Inferior parietal cortex (tissue), 1 donor: ENCODE results near the gene PMS2.
"Not testable (repeated sequence)": the region's sequence is repeated elsewhere in the genome, so short reads cannot be mapped to it uniquely, and the experiment has no call there.

ENCODE experiments used
- DNase-seq: peaks from one replicate; pipeline ENCODE4 v3.0.0-alpha.2; 2016; ENCODE audit errors: extremely low spot score

PMS2 gene

DNA sequence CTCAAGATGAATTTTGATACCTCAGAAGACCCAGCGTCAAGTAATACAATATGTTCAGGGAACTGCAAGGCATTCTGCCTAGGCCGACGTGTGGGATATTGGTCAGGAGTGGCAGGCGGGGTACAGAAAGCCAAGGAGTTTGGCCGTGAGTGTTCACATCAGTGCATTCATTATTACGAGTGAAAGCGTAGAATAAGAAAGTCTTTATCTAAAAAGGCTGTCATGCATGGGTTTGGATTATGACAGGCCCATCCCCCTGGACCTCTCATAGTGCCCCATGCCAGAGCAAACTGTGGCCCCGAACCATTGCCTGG lies 7.8 kb upstream of the PMS2 start:
- DNase-seq, result no peak

GRCh38 chr7:6015917-6016652 lies 7.2 kb upstream of the PMS2 start:
- DNase-seq, result no peak

DNA sequence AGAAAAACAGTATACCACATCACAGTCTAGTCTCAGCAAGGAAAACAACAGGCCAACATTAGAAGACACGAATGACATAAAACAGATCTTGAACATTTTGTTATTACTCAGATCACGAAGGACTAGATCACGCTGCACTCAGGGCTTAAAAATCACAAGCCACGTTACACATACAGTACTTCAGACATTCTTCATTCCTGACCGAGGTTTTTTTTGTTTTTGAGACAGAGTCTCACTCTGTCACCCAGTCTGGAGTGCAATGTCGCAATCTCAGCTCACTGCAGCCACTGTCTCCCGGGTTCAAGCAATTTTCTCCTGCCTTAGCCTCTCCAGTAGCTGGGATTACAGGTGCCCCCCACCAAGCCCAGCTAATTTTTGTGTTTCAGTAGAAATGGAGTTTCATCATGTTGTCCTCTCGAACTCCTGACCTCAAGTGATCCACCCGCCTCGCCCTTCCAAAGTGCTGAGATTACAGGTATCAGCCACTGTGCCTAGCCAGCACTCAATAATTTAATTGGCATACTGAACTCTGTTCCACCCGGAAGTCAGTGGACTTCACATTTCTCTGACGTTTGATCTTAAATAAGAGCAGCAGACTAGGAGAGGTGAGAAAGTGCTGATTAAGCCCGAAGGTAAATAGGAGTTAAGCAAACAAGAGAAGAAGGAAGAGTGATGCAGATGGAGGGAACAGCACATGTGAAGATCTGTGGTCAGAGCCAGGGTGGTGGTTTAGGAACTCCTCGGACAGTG lies 3.7 kb upstream of the PMS2 start:
- no peak for DNase-seq

DNA sequence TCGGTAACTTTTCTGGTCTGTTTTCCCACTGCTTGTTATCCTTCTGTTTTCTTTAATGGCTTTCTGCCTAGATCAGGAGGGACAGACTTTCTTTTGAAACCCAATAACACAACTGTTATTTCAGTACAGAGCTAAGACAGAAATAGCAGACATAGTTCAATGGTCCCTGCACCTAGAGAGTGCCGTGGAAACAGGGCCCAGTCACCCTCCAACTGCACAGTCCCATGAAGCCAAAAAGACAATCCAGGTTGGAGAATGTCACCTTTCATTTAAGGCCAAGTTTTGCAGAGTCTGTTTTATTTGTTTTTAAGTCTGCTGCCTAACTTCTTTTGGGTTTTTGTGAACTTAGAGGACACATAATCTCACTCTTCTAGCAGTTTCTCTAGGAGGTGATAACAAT lies 2.7 kb upstream of the PMS2 start:
- no peak for DNase-seq

DNA sequence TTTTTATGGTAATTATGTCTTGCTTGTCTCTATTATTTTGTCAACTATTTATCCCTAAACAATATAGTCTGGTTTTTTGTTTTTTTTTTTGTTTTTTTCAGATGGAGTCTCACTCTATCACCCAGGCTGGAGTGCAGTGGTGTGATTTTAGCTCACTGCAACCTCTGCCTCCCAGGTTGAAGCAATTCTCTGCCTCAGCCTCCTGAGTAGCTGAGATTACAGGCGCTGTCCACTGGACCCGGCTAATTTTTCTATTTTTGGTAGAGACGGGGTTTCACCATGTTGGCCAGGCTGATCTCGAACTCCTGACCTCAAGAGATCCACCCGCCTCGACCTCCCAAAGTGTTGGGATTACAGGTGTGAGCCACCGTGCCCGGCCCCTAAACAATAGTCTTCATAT lies 1.5 kb upstream of the PMS2 start:
- not testable (repeated sequence) for DNase-seq

DNA sequence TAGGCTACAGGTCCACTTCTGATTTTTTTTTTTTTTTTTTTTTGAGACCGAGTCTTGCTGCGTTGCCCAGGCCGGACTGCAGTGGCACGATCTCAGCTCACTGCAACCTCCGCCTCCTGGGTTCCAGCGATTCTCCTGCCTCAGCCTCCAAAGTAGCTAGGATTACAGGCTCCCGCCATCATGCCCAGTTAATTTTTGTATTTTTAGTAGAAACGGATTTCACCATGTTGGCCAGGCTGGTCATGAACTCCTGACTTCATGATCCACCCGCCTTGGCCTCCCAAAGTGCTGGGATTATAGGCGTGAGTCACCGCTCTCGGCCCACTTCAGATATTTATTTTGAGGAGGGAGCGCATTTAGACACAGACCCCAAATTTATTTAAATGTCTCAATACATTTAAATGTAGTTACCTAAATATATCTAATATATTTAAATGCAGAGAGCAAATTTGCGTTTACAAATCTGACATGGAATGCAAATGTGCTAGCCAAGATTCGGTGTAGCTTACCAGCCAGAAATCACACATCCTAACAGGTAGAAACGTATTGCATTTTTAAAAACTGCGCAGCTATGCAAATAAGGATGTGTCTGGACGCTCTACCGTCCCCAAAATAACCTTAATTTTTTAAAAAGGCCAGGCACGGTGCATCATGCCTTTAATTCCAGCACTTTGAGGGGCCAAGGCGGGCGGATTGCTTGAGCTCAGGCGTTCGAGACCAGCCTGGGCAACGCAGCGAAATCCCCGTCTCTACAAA lies 836 bp downstream of the PMS2 start:
- not testable (repeated sequence) for DNase-seq

DNA sequence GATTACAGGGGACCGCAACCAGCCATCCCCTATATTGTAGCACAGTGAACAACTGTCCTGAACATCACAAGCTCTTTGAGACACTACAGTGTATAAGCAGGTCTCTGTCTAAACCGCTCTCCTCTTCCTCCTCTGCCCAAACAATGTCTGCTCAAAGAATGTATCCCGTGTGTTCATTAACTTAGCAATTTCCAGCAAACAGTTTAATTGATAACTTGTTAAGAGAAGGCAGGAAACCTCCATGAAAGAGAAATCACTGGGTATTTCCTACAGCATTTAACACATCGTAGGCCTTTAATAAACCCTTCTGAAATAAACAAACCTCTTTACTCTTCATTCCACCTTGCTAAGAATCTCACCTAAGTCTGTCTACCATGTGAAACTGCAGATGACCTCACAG lies 1.5 kb downstream of the PMS2 start:
- DNase-seq, result no peak

- peak; percentile 77 for DNase-seq
Observed at GRCh38 chr7:5997210-5997808, 11.5 kb downstream of the PMS2 start.

- not testable (repeated sequence) for DNase-seq
Observed at GRCh38 chr7:5987061-5987460, 21.8 kb downstream of the PMS2 start.

DNA sequence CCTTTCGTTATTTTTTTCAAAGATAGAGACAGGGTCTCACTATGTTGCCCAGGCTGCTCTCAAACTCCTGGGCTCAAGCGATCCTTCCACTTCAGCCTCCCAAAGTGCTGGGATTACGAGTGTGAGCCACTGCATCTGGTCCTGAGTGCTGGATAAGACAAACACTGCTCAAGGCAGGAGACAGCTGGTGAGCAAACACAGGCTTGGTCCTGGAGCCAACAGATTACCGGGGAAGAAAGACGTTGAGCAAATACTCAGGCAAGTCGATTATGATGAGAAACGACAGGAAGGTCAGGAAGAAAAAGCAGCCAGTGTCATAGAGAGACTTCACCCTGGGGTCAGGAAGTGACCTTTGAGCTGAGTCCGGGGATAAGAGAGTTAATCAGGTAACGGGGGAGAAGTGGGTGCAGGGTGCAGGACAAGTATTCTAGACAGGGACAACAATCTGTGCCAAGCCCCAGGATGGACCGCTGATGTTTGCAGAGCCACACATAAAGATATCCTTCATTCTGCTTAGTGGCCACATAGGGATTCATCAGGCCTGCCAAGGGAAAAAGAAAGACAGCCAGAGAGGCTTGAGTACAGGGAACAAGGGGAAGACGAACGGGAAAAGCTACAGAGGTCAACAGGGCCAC lies 29.1 kb downstream of the PMS2 start:
- not testable (repeated sequence) for DNase-seq

- DNase-seq, result not testable (repeated sequence)
Observed at GRCh38 chr7:5973580-5973979, 35.3 kb downstream of the PMS2 start.

- DNase-seq, result not testable (repeated sequence)
Observed at GRCh38 chr7:5970347-5970911, 38.4 kb downstream of the PMS2 start, which contains the start of gene RSPH10B. Gene RSPH10B (minus strand): TSS chr7:5970689. CDS start chr7:5967116, 3,573 bp downstream.

DNA sequence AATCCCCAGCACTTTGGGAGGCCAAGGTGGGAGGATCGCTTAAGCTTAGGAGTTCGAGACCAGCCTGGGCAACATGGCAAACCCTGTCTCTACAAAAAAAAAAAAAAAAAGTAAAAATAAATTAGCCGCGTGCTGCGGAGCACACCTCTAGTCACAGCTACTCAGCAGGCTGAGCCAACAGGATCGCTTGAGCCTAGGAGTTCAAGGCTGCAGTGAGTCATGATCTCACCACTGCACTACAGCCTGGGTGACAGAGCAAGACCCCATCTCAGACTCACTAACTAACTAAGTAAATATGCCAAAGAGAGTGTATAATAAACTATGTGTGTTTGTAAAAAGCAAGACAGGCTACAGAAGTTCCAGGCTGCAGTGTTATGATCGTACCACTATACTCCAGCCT lies 45.0 kb downstream of the PMS2 start:
- DNase-seq, result not testable (repeated sequence)

DNA sequence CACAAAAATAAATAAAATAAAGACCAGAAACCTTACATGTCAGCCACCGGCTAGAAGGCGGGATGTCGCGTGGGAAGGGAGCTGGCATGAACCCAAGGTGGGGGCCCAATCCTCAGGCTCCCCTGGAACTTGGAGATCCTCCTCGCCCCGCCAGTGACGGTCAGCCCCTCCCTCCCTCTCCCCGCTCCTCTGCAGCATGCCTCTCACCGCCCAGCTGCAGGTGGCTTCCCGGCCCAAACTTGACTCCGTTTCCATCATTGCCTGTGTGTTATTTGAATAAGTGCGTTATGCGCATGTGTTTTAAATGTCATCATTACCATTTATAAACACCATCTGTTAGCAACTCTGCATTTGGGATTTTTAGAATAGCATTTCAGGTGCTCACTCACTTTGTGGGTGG lies 45.6 kb downstream of the PMS2 start:
- DNase-seq, result not testable (repeated sequence)

- DNase-seq, result not testable (repeated sequence)
Observed at GRCh38 chr7:5934945-5935450, 73.9 kb downstream of the PMS2 start.

DNA sequence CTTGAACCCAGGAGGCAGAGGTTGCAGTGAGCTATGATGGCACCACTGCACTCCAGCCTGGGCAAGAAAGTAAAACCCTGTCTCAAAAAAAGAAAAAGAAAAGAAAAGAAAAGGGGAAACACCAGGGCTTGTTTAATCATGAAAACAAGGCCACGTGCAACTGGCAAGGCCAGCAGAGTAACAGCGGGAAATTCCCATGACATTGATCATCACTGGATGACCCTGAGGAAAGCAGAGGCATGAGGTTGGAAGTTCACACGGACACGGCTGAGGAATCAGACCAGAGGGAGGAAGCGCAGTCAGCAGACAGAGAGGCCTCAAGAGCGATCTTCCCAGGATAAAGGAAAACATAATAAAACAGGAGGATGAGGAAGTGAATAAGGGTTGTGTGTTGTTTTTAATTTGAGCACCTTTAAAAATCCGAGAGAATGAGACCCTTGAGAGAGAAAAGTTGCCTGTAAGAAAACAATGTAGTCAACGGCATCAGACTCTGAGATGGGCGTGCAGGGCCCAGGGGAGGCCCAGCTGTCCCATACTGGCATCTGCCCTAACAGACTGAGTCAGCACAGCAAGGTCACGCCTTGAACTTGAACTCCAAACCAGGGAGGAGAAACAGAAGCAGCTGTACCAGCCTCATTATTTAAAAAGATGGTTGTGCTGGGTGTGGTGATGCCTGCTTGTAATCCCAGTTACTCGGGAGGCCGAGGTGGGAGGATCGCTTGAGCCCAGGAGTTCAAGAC lies 76.8 kb downstream of the PMS2 start:
- not testable (repeated sequence) for DNase-seq

DNA sequence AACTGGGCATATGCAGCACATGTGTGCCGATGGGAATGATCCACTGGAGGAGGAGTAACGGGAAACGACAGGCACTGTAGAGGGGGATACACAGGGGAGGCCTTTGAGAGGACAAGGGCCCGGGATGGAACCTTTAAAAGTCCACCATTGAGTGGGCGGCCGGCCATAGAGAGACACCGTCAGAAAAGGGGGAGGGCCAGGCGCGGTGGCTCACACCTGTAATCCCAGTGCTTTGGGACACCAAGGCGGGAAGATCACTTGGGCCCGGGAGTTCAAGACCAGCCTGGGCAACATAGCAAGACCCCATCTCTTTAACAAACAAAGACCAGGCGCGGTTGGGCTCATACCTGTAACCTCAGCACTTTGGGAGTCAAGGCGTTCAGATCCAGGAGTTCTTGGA lies 77.6 kb downstream of the PMS2 start:
- not testable (repeated sequence) for DNase-seq

DNA sequence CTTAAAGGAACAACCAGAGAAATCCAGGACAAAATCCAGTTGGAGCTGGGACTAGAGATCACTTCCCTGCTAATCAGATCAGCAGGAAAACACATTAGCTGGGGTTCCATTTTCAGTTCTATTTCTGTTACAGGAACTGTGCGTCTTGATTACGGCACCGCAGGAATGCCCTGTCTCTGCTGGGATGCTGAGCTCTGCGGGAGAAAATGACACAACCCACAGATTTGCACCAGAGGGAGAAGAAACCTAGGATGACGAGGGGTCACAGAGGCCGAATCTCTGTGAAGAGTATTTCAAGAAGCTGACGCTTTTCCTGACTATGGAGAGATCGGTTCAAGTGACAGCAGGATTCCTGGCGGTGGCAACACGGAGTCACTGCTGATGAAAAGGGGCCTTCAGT lies 78.6 kb downstream of the PMS2 start:
- not testable (repeated sequence) for DNase-seq

DNA sequence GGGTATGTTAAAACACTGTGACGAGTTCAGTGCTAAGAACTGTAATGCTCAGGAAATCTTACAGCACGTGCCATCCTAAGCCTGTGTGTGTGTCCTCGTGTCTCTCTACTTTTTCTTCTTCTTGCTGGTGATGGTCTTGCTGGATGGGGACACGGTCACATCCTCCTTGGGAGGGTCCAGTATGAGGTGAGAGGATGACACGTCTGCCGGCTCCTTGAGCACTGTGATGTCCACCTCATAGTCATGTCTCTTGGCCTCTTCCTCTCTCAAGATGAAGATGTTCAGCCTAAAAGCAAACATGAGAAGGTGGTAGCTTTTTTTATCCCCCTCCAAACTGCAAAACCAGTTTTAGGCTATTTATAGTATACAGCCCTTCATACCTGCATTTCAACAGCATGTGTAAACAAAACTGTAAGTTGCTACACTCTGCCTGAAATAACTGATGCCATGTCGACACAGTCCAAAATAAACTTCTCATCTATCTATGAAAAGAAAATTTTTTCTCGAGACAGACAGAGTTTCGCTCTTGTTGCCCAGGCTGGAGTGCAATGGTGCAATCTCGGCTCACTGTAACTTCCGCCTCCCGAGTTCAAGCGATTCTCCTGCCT lies 82.5 kb downstream of the PMS2 start:
- not testable (repeated sequence) for DNase-seq

DNA sequence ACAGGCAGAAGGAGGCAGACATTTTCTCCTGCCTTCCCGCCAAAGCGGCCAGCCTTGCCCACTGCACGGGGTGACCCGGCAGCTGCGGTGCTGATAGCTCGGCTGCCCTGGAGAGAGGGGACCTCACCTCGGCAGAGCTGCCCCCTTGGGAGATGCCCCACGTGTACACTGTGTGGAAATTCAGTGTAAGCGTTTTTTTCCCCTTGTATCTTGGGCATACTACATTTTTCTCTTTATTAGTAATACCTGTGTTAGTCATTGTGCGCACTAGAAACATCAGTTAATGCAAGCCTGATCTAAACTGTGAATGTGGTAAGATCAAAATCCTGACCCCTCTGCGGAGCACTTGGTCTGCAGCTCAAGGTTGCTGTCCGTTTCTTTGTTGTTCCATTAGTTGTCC lies 84.2 kb downstream of the PMS2 start:
- DNase-seq, result not testable (repeated sequence)
